ENCODE measurements around the gene ERAL1. TPM values are rescaled to one million over a fixed set of nuclear protein-coding genes. Genes with fewer than 3 reads are reported as not detected.

Gene ERAL1
- total RNA-seq, 4 donors from 2014 or later, result 24.5 to 38.0 (median 27.7) TPM

DNA sequence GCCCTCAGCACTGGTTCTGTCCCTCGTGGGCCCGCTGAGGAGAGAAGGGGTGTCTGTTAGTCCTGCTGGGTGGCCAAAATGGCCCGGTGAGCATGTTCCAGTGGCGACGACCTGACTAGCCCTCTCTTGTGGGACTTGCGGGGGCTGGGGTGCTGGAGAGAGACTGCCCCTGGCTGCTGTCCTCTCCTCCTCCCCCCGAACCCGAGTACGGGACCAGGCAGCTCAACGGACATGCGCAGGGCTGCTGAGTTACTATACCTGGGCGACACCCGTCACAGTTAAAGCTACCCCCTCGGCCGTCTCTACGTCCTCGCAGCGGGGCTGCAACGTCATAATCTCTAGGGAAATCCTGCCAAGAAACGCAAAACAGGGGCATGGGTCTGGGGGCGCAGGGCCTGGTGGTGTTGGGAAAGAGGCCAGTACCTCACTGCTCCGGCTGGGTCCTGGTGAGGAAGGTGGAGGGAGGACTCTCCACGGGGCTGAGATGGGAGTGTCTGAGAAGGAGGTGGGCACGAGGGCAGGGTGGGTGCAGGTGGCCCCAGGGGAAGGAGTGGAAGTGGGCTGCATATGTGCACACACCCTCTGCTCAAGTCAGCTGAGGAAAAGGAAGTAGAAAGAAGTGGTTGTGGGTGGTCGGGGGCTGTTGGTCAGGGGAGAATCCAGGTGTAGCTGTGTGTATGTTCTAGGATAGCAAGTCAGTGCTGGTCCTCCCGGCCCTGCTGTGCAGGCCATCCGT, 29.3 kb downstream of the ERAL1 start:
- DNase-seq (ENCODE audit: extremely low spot score), result no peak
- WGBS, result 88% methylated on average over 19 of the region's 27 CpGs
- Histone ChIP-seq H3K9me3 (no peaks in the 10 kb centered on the region), H3K4me1 (peaks cover 0 to 1% (median 0%) of the 10 kb centered on the region in 4 donors), H3K4me3 (no peak overlapping the region), H3K27ac (replicated peaks in 1 of 4) (no peak overlapping the region), H3K36me3 (peaks cover 40 to 98% (median 86%) of the 10 kb centered on the region in 4 donors), H3K27me3 (no peaks in the 10 kb centered on the region)
- TF ChIP-seq CTCF (IDR thresholded peaks at IDR 0.05), result no peak
- TF ChIP-seq POLR2A (IDR thresholded peaks at IDR 0.05; ENCODE audit: low read depth), result no peak
- TF ChIP-seq POLR2AphosphoS5 (IDR thresholded peaks at IDR 0.05), result no peak
- no peak for TF ChIP-seq EP300 (IDR thresholded peaks at IDR 0.05)
- intact Hi-C loops (cut with DNase I), result no loop called here

DNA sequence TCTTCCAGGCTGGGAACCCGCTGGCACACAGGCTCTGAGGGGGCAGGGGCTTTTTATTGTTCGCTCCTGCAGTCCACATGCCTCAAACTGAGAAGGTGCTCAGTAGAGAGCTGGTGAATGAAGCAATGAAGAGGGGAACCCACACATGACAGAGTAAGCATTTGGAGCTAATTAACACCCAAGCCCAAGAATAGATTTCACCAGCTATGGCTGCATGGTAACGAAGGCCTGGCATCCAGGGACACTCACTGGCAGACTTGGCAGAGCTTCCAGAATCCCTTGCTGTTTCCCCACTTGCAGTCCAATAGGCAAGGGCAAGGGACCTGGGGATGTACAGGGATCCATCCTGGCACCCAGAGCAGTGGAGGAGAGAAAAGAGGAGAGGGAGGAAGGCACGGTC, 30.5 kb downstream of the ERAL1 start:
- intact Hi-C loops (cut with DNase I), result no loop called here
- H3K9me3 ChIP-seq, result no peaks in the 10 kb centered on the region
- no peak for DNase-seq (ENCODE audit: extremely low spot score)
- H3K4me3 ChIP-seq, result no peak overlapping the region
- no peaks in the 10 kb centered on the region for H3K27me3 ChIP-seq
- no peak overlapping the region for H3K27ac ChIP-seq (replicated peaks in 1 of 4)
- H3K36me3 ChIP-seq, result peaks cover 31 to 86% (median 74%) of the 10 kb centered on the region in 4 donors
- peaks cover 4 to 14% (median 9%) of the 10 kb centered on the region in 4 donors for H3K4me1 ChIP-seq
- WGBS, result 89% methylated on average over 4 of the region's 4 CpGs
- no peak for TF ChIP-seq POLR2A (IDR thresholded peaks at IDR 0.05; ENCODE audit: low read depth)
- TF ChIP-seq CTCF (IDR thresholded peaks at IDR 0.05), result no peak
- TF ChIP-seq EP300 (IDR thresholded peaks at IDR 0.05), result no peak
- TF ChIP-seq POLR2AphosphoS5 (IDR thresholded peaks at IDR 0.05), result no peak

DNA sequence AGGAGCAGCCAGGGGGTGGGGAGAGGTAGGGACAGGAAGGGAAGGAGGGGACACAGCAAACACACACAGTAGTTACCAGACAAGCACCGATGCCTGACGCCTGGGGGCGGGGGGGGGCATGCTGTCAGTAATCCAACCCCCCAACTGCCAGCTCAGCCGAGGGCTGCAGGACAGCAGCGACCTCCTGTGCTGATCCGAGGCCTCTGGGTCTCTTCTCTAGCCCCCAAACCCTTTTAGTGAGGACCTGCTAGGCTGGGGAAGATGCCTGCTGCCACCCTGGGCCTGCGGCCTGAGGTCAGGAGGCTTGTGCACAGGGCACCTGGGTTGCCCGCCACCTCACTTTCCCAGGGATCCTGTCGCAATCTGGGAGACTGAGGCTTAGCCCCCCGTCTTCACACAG, 31.1 kb downstream of the ERAL1 start:
- no peak for DNase-seq (ENCODE audit: extremely low spot score)

GRCh38 chr17:28887871-28888471, 33.2 kb downstream of the ERAL1 start:
- Histone ChIP-seq H3K4me1 (peaks cover 17 to 36% (median 33%) of the 10 kb centered on the region in 4 donors), H3K4me3 (no peak overlapping the region), H3K36me3 (peaks cover 12 to 73% (median 50%) of the 10 kb centered on the region in 4 donors), H3K27me3 (no peaks in the 10 kb centered on the region), H3K27ac (replicated peaks in 1 of 4) (no peak overlapping the region), H3K9me3 (no peaks in the 10 kb centered on the region)
- no peak for DNase-seq (ENCODE audit: extremely low spot score)
- intact Hi-C loops (cut with DNase I), result no loop called here
- TF ChIP-seq EP300 (IDR thresholded peaks at IDR 0.05), result no peak
- 84% methylated on average over 10 of the region's 12 CpGs for WGBS

More for the DNA sequence above, 31.1 kb downstream of the ERAL1 start:
- no peaks in the 10 kb centered on the region for H3K9me3 ChIP-seq
- WGBS, result 91% methylated on average over 4 of the region's 10 CpGs
- H3K4me3 ChIP-seq, result no peak overlapping the region
- H3K4me1 ChIP-seq, result peaks cover 4 to 19% (median 15%) of the 10 kb centered on the region in 4 donors
- intact Hi-C loops (cut with DNase I), result no loop called here
- no peak overlapping the region for H3K27ac ChIP-seq (replicated peaks in 1 of 4)
- no peaks in the 10 kb centered on the region for H3K27me3 ChIP-seq
- no peak for TF ChIP-seq POLR2A (IDR thresholded peaks at IDR 0.05; ENCODE audit: low read depth)
- no peak for TF ChIP-seq CTCF (IDR thresholded peaks at IDR 0.05)
- no peak for TF ChIP-seq POLR2AphosphoS5 (IDR thresholded peaks at IDR 0.05)
- no peak for TF ChIP-seq EP300 (IDR thresholded peaks at IDR 0.05)
- peaks cover 28 to 86% (median 68%) of the 10 kb centered on the region in 4 donors for H3K36me3 ChIP-seq

- peaks cover 12 to 64% (median 41%) of the 10 kb centered on the region in 4 donors for H3K36me3 ChIP-seq
- no peak overlapping the region for H3K27ac ChIP-seq (replicated peaks in 1 of 4)
- H3K4me3 ChIP-seq, result no peak overlapping the region
- intact Hi-C loops (cut with DNase I), result no loop called here
- 94% methylated on average over 4 of the region's 7 CpGs for WGBS
- no peak for DNase-seq (ENCODE audit: extremely low spot score)
- H3K9me3 ChIP-seq, result no peaks in the 10 kb centered on the region
- TF ChIP-seq POLR2AphosphoS5 (IDR thresholded peaks at IDR 0.05) (no peak), CTCF (IDR thresholded peaks at IDR 0.05) (no peak), EP300 (IDR thresholded peaks at IDR 0.05) (no peak), POLR2A (IDR thresholded peaks at IDR 0.05; ENCODE audit: low read depth) (no peak)
- H3K27me3 ChIP-seq, result no peaks in the 10 kb centered on the region
- peaks cover 25 to 43% (median 41%) of the 10 kb centered on the region in 4 donors for H3K4me1 ChIP-seq
Measured at GRCh38 chr17:28888832-28889231, 34.0 kb downstream of the ERAL1 start.

Measured in esophagus muscularis mucosa (tissue), 4 donors.